WTC11 (cell line): ENCODE measurements around the gene IRX4. TPM values are rescaled to one million over a fixed set of nuclear protein-coding genes. Genes with fewer than 3 reads are reported as not detected.

ENCODE experiments used
- ATAC-seq: fragments of 200-7000 bp; cut with Tn5 transposase; 2 replicates; pipeline ENCODE4 v1.10.0; 2021; ENCODE audit warnings: mild to moderate bottlenecking, moderate library complexity
- CTCF ChIA-PET: fragments of 300-600 bp; sonication (Branson Sonifier 250); formaldehyde crosslinking; loops from one replicate; lab custom pipeline; 2021; ENCODE audit warnings: antibody characterized with exemption; lab: Charles Lee
- POLR2A ChIA-PET: fragments of 350-600 bp; sonication (Branson Sonifier 250); formaldehyde crosslinking; loops from one replicate; lab custom pipeline; 2021; ENCODE audit warnings: antibody characterized with exemption; lab: Charles Lee
- DNase-seq: peaks from one replicate; pipeline ENCODE4 v3.0.0; 2021; ENCODE audit warnings: low spot score
- H3K27ac Mint-ChIP-seq: 2 replicates; pipeline ENCODE4 v1.8.0; 2021; ENCODE audit warnings: mixed read lengths
- H3K27me3 Mint-ChIP-seq: 2 replicates; pipeline ENCODE4 v1.8.0; 2021; ENCODE audit warnings: low read depth, mild to moderate bottlenecking, moderate library complexity, mixed read lengths
- H3K36me3 Mint-ChIP-seq: 2 replicates; pipeline ENCODE4 v1.8.0; 2021; ENCODE audit warnings: mixed read lengths
- H3K4me1 Mint-ChIP-seq: 2 replicates; pipeline ENCODE4 v1.8.0; 2022; ENCODE audit warnings: mixed read lengths
- H3K4me3 Mint-ChIP-seq: 2 replicates; pipeline ENCODE4 v1.8.0; 2021; ENCODE audit warnings: mild to moderate bottlenecking, moderate library complexity, mixed read lengths
- H3K9me3 Mint-ChIP-seq: 2 replicates; pipeline ENCODE4 v1.8.0; 2021; ENCODE audit warnings: mixed read lengths
- AR ChIP-seq: fragments of 250-450 bp; sonication (Bioruptor Pico); IDR thresholded peaks from 2 replicates; pipeline ENCODE4 v1.9.0; 2021; ENCODE audit warnings: mild to moderate bottlenecking
- ATF6 ChIP-seq: sonication (generic); formaldehyde crosslinking; IDR thresholded peaks from 2 replicates; pipeline ENCODE4 v1.8.1; 2023; ENCODE audit warnings: mild to moderate bottlenecking, missing genetic modification reagents
- CTCF ChIP-seq: fragments of 200-600 bp; IDR thresholded peaks from 2 replicates; pipeline ENCODE4 v1.8.0; 2022; ENCODE audit warnings: antibody characterized with exemption
- E2F5 ChIP-seq: sonication (generic); formaldehyde crosslinking; IDR thresholded peaks from 2 replicates; pipeline ENCODE4 v1.8.1; 2022; ENCODE audit warnings: mild to moderate bottlenecking, moderate library complexity, missing genetic modification reagents
- EMX1 ChIP-seq: fragments of 250-450 bp; sonication (Bioruptor Pico); IDR thresholded peaks from 2 replicates; pipeline ENCODE4 v1.8.0; 2021; ENCODE audit warnings: mild to moderate bottlenecking
- FOXK1 ChIP-seq: sonication (generic); formaldehyde crosslinking; IDR thresholded peaks from 2 replicates; pipeline ENCODE4 v1.8.0; 2022; ENCODE audit warnings: mild to moderate bottlenecking, moderate library complexity, missing genetic modification reagents
- KAT7 ChIP-seq: sonication (generic); formaldehyde crosslinking; IDR thresholded peaks from 2 replicates; pipeline ENCODE4 v1.8.1; 2023; ENCODE audit warnings: missing genetic modification reagents, mild to moderate bottlenecking, borderline replicate concordance
- MYBL2 ChIP-seq: sonication (generic); formaldehyde crosslinking; IDR thresholded peaks from 2 replicates; pipeline ENCODE4 v1.8.1; 2023; ENCODE audit warnings: mild to moderate bottlenecking, moderate library complexity, missing genetic modification reagents
- NR2C2 ChIP-seq: sonication (generic); formaldehyde crosslinking; IDR thresholded peaks from 2 replicates; pipeline ENCODE4 v1.8.0; 2022; ENCODE audit warnings: mild to moderate bottlenecking, missing genetic modification reagents
- STAT6 ChIP-seq: sonication (generic); formaldehyde crosslinking; conservative IDR thresholded peaks from 2 replicates; pipeline ENCODE4 v1.8.1; 2023; ENCODE audit warnings: mild to moderate bottlenecking, low read depth, missing genetic modification reagents, moderate library complexity
- TEAD1 ChIP-seq: sonication (generic); formaldehyde crosslinking; IDR thresholded peaks from 2 replicates; pipeline ENCODE4 v1.8.0; 2022; ENCODE audit warnings: mild to moderate bottlenecking, missing genetic modification reagents
- TEAD4 ChIP-seq: sonication (generic); formaldehyde crosslinking; IDR thresholded peaks from 2 replicates; pipeline ENCODE4 v1.8.0; 2022; ENCODE audit warnings: mild to moderate bottlenecking, missing genetic modification reagents
- ZNF281 ChIP-seq: sonication (generic); formaldehyde crosslinking; IDR thresholded peaks from 2 replicates; pipeline ENCODE4 v1.8.0; 2023; ENCODE audit warnings: mild to moderate bottlenecking, missing genetic modification reagents
- ZNF532 ChIP-seq: fragments of 250-450 bp; sonication (Bioruptor Pico); IDR thresholded peaks from 2 replicates; pipeline ENCODE4 v1.9.0; 2021; ENCODE audit warnings: mild to moderate bottlenecking, borderline replicate concordance
- ZSCAN18 ChIP-seq: fragments of 250-450 bp; sonication (Bioruptor Pico); IDR thresholded peaks from 2 replicates; pipeline ENCODE4 v2.1.2; 2022; ENCODE audit warnings: mild to moderate bottlenecking, moderate library complexity
- total RNA-seq: library from RNA; stranded (reverse); gene quantifications from 3 replicates; pipeline ENCODE4 v1.2.3, GENCODE V29; 2021
- TF ChIP-seq, protein P1 (sequence below): sonication (generic); formaldehyde crosslinking; IDR thresholded peaks from 2 replicates; pipeline ENCODE4 v1.8.1; 2023; ENCODE audit warnings: mild to moderate bottlenecking, missing genetic modification reagents, moderate library complexity

IRX4 gene
- total RNA-seq, 1 experiment from 2014 or later = 9.0 TPM

DNA sequence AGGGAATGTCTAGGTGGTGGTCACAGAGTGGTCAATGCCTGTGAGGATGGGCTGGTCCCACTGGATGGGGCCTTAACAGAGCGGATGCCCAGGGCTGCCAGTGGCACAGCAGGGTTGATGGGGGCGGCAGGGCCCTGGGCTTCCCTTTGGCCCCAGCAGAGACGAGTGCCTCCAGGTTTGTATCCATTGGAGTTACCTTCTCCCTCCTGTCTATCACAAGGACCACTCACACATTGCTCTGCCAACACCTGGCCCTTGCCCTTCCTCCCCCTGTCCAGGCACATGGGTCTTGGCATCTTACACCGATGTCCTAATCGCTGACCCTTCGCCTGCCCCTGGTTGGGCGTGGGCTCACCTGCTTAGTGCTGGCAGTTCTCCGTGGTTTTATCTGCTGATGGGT lies 26.2 kb upstream of the IRX4 start:
- POLR2A ChIA-PET = no interaction called here

More for the DNA sequence above, 26.2 kb upstream of the IRX4 start:
- TF ChIP-seq ZNF532 (CRISPR knock-in tag) (no peak), MYBL2 (CRISPR knock-in tag) (no peak), ZNF281 (CRISPR knock-in tag) (no peak), AR (CRISPR knock-in tag) (no peak), KAT7 (CRISPR knock-in tag) (no peak), ZSCAN18 (CRISPR knock-in tag) (no peak), NR2C2 (no peak), FOXK1 (no peak), ATF6 (CRISPR knock-in tag) (no peak), CTCF (no peak), TEAD4 (CRISPR knock-in tag) (no peak), STAT6 (CRISPR knock-in tag) (no peak), E2F5 (CRISPR knock-in tag) (no peak), TEAD1 (CRISPR knock-in tag) (no peak), EMX1 (CRISPR knock-in tag) (no peak)
- TF ChIP-seq, protein P1, sequence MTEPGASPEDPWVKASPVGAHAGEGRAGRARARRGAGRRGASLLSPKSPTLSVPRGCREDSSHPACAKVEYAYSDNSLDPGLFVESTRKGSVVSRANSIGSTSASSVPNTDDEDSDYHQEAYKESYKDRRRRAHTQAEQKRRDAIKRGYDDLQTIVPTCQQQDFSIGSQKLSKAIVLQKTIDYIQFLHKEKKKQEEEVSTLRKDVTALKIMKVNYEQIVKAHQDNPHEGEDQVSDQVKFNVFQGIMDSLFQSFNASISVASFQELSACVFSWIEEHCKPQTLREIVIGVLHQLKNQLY (CRISPR knock-in tag) = no peak
- CTCF ChIA-PET = no interaction called here
- ATAC-seq = no peak
- no peak for DNase-seq
- H3K27ac Mint-ChIP-seq = no peak overlapping the region
- peaks cover 1% of the 10 kb centered on the region for H3K27me3 Mint-ChIP-seq
- no peaks in the 10 kb centered on the region for H3K4me1 Mint-ChIP-seq
- no peak overlapping the region for H3K4me3 Mint-ChIP-seq
- peaks cover 6% of the 10 kb centered on the region for H3K36me3 Mint-ChIP-seq
- H3K9me3 Mint-ChIP-seq = peaks cover 12% of the 10 kb centered on the region
